ENCODE measurements around the gene ANO10.

DNA sequence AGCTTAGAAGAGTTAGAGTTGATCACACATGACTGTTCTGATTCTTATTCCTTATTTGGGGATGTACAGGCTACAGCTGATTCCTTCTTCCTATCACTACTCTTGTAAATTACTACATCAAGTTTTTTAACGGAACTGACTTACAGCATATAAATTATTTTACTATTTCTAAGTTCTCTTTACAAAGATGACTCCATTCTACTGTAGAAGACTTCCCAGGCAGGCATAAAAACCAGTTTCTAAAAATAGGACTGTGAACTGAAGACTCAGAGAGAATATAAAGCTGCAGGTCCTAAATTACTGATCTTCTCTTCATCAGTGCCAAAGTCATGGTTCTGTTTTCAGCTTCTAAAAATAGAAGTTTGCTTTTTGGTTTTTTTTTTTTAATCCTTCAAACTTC lies 38.9 kb downstream of the ANO10 start:
- no peak for TF ChIP-seq POLR2AphosphoS5 (IDR thresholded peaks at IDR 0.05)
- TF ChIP-seq, protein P1, sequence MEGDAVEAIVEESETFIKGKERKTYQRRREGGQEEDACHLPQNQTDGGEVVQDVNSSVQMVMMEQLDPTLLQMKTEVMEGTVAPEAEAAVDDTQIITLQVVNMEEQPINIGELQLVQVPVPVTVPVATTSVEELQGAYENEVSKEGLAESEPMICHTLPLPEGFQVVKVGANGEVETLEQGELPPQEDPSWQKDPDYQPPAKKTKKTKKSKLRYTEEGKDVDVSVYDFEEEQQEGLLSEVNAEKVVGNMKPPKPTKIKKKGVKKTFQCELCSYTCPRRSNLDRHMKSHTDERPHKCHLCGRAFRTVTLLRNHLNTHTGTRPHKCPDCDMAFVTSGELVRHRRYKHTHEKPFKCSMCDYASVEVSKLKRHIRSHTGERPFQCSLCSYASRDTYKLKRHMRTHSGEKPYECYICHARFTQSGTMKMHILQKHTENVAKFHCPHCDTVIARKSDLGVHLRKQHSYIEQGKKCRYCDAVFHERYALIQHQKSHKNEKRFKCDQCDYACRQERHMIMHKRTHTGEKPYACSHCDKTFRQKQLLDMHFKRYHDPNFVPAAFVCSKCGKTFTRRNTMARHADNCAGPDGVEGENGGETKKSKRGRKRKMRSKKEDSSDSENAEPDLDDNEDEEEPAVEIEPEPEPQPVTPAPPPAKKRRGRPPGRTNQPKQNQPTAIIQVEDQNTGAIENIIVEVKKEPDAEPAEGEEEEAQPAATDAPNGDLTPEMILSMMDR (IDR thresholded peaks at IDR 0.05; ENCODE audit: poor library complexity, severe bottlenecking) = no peak
- no peak for TF ChIP-seq RAD21 (conservative IDR thresholded peaks at IDR 0.05)
- no peak for TF ChIP-seq EZH2 (IDR thresholded peaks at IDR 0.05; ENCODE audit: borderline replicate concordance, insufficient read depth, low read length, poor library complexity, severe bottlenecking)
- TF ChIP-seq MXI1 (conservative IDR thresholded peaks at IDR 0.05; ENCODE audit: poor library complexity, severe bottlenecking) = no peak
- TF ChIP-seq, protein P2, sequence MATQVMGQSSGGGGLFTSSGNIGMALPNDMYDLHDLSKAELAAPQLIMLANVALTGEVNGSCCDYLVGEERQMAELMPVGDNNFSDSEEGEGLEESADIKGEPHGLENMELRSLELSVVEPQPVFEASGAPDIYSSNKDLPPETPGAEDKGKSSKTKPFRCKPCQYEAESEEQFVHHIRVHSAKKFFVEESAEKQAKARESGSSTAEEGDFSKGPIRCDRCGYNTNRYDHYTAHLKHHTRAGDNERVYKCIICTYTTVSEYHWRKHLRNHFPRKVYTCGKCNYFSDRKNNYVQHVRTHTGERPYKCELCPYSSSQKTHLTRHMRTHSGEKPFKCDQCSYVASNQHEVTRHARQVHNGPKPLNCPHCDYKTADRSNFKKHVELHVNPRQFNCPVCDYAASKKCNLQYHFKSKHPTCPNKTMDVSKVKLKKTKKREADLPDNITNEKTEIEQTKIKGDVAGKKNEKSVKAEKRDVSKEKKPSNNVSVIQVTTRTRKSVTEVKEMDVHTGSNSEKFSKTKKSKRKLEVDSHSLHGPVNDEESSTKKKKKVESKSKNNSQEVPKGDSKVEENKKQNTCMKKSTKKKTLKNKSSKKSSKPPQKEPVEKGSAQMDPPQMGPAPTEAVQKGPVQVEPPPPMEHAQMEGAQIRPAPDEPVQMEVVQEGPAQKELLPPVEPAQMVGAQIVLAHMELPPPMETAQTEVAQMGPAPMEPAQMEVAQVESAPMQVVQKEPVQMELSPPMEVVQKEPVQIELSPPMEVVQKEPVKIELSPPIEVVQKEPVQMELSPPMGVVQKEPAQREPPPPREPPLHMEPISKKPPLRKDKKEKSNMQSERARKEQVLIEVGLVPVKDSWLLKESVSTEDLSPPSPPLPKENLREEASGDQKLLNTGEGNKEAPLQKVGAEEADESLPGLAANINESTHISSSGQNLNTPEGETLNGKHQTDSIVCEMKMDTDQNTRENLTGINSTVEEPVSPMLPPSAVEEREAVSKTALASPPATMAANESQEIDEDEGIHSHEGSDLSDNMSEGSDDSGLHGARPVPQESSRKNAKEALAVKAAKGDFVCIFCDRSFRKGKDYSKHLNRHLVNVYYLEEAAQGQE (IDR thresholded peaks at IDR 0.05; ENCODE audit: borderline replicate concordance) = no peak
- no peak for TF ChIP-seq SMC3 (conservative IDR thresholded peaks at IDR 0.05; ENCODE audit: poor library complexity)
- no peak for TF ChIP-seq EP300 (conservative IDR thresholded peaks at IDR 0.05; ENCODE audit: poor library complexity, severe bottlenecking)
- TF ChIP-seq TAF1 (IDR thresholded peaks at IDR 0.05; ENCODE audit: low read depth) = no peak

Data from neural cell (in vitro differentiated cells).